NB4 (cell line): Measurements from ENCODE around the gene RAD1.

Experiments used
- CTCF ChIP-seq: IDR thresholded peaks from one replicate; pipeline ENCODE4 v1.5.1; 2012; ENCODE audit warnings: low read depth, low read length
- MAX ChIP-seq: IDR thresholded peaks from 2 replicates; pipeline ENCODE4 v1.6.1; 2011; ENCODE audit warnings: low read depth, low read length
- MYC ChIP-seq: IDR thresholded peaks from 2 replicates; pipeline ENCODE4 v1.6.1; 2011; ENCODE audit warnings: low read depth, low read length
- POLR2A ChIP-seq: IDR thresholded peaks from 2 replicates; pipeline ENCODE4 v1.6.1; 2011; ENCODE audit warnings: mild to moderate bottlenecking; ENCODE audit not compliant: insufficient read length; ENCODE audit errors: extremely low read depth

GRCh38 chr5:34929134-34929719 is 13.9 kb upstream of the RAD1 start, which contains the start of gene DNAJC21:
- TF ChIP-seq MYC (peak; percentile 3; the same call in 1 of the 2 replicates), CTCF (no peak), POLR2A (peak; percentile 55), MAX (peak; percentile 50; the same call in 1 of the 2 replicates)
